Measurements from ENCODE around the gene GSDMA.

GSDMA gene

DNA sequence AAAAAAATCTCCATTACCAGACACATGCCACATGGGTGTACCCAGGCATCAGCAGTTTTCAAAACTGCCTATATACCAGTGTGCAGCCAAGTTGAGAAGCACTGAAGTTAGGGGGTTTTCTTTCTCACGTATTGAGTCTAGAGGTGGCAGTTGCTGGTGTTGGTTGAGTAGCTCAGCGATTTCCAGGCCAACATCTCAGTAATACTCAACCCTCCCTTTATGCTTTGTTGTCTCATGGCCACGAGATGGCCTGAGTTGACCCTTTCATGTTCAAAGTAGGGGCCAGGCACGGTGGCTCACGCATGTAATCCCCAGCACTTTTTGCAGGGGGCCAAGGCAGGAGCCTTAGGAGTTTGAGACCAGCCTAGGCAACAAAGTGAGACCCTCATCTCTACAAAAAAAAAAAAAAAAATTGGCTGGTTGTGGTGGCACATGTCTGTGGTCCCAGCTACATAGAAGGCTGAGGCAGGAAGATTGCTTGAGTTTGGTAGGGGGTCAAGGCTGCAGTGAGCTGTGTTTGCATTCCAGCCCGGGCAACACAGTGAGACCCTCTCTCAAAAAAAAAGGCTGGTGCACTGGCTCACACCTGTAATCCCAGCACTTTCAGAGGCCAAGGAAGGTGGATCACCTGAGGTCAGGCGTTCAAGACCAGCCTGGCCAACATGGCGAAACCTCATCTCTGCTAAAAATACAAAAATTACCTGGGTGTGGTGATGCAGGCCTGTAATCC lies 24.5 kb upstream of the GSDMA start:
- H3K18ac ChIP-seq (ENCODE audit: low read length) = no peak overlapping the region
- no peak overlapping the region for H2AK5ac ChIP-seq (ENCODE audit: low read depth, low read length)
- peaks cover 5 to 7% of the 10 kb centered on the region in 2 donors for H3K4me1 ChIP-seq (ENCODE audit: control insufficient read depth in 2 of 2, insufficient read depth in 1 of 2, low read depth in 1 of 2, low read length in 2 of 2)
- no peaks in the 10 kb centered on the region for H3K36me3 ChIP-seq (replicated peaks in 1 of 2; ENCODE audit: control insufficient read depth in 2 of 2, insufficient read depth in 2 of 2, low read length in 2 of 2)
- H3K27ac ChIP-seq (replicated peaks; ENCODE audit: low read length) = no peak overlapping the region
- H3K9me3 ChIP-seq (replicated peaks in 1 of 2; ENCODE audit: control insufficient read depth in 2 of 2, insufficient read depth in 1 of 2, low read depth in 1 of 2, low read length in 2 of 2) = no peaks in the 10 kb centered on the region
- no CpG with 5 or more reads among the region's 8 CpGs for WGBS, 2 donors (ENCODE audit: extremely low coverage in 2 of 2, insufficient read length in 2 of 2, insufficient replicate concordance in 1 of 2)
- H2BK5ac ChIP-seq (ENCODE audit: low read length) = no peak overlapping the region
- no peak overlapping the region for H2BK120ac ChIP-seq (ENCODE audit: low read depth, low read length)
- no peak overlapping the region for H3K9ac ChIP-seq (ENCODE audit: low read depth, low read length, poor library complexity)
- peaks cover 0 to 19% (median 0%) of the 10 kb centered on the region in 3 experiments for H3K27me3 ChIP-seq (ENCODE audit: control insufficient read depth in 3 of 3, insufficient read depth in 3 of 3, low read depth in 1 of 3, low read length in 3 of 3)
- H2BK15ac ChIP-seq (ENCODE audit: low read length) = no peak overlapping the region
- H3K14ac ChIP-seq (ENCODE audit: low read length) = no peak overlapping the region
- DNase-seq (ENCODE audit: low spot score) = no peak
- H4K8ac ChIP-seq (ENCODE audit: low read depth, low read length) = no peak overlapping the region
- no peak overlapping the region for H3K4me3 ChIP-seq (ENCODE audit: low read length in 2 of 2)
- no peak overlapping the region for H2AFZ ChIP-seq (ENCODE audit: low read length)
- no peak overlapping the region for H3K23ac ChIP-seq (ENCODE audit: low read depth, low read length, poor library complexity)
- H2BK12ac ChIP-seq (ENCODE audit: low read length) = no peak overlapping the region
- no peaks in the 10 kb centered on the region for H3K79me1 ChIP-seq (ENCODE audit: low read depth, low read length)
- no peak overlapping the region for H3K4me2 ChIP-seq (ENCODE audit: insufficient read depth, low read length, poor library complexity, severe bottlenecking)
- no peak overlapping the region for H4K91ac ChIP-seq (ENCODE audit: low read depth, low read length, poor library complexity)
- no peak overlapping the region for H3K4ac ChIP-seq (ENCODE audit: low read length)

DNA sequence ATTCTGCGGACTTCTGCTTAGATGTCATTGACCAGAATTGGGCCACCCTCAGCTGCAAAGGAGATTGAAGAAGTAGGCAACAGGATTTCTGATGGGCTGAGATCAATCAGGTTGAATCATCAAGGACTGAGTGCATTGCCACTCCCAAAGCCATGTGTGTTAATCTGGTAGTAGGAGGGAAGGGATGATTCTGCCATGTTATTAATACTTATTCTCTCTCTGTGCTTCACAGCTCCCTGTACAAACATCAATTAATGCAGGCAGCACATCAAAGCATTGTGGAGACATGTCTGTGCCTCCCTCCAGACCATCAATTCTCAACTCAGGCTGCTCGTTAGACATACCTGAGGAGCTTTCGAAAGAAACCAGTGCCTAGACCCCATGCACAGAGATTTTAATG lies 23.7 kb upstream of the GSDMA start:
- H3K14ac ChIP-seq (ENCODE audit: low read length) = no peak overlapping the region
- H3K18ac ChIP-seq (ENCODE audit: low read length) = no peak overlapping the region
- H3K23ac ChIP-seq (ENCODE audit: low read depth, low read length, poor library complexity) = no peak overlapping the region
- no peak overlapping the region for H2BK5ac ChIP-seq (ENCODE audit: low read length)
- H2AFZ ChIP-seq (ENCODE audit: low read length) = peak overlapping the region; percentile 77
- WGBS, 2 donors (ENCODE audit: extremely low coverage in 2 of 2, insufficient read length in 2 of 2, insufficient replicate concordance in 1 of 2) = no CpG with 5 or more reads among the region's 3 CpGs
- H2BK12ac ChIP-seq (ENCODE audit: low read length) = no peak overlapping the region
- no peaks in the 10 kb centered on the region for H3K9me3 ChIP-seq (replicated peaks in 1 of 2; ENCODE audit: control insufficient read depth in 2 of 2, insufficient read depth in 1 of 2, low read depth in 1 of 2, low read length in 2 of 2)
- H3K4me2 ChIP-seq (ENCODE audit: insufficient read depth, low read length, poor library complexity, severe bottlenecking) = no peak overlapping the region
- no peak overlapping the region for H3K4me3 ChIP-seq (ENCODE audit: low read length in 2 of 2)
- H3K9ac ChIP-seq (ENCODE audit: low read depth, low read length, poor library complexity) = no peak overlapping the region
- no peak overlapping the region for H2BK15ac ChIP-seq (ENCODE audit: low read length)
- H2AK5ac ChIP-seq (ENCODE audit: low read depth, low read length) = no peak overlapping the region
- DNase-seq (ENCODE audit: low spot score) = no peak
- no peak overlapping the region for H4K91ac ChIP-seq (ENCODE audit: low read depth, low read length, poor library complexity)
- no peak overlapping the region for H4K8ac ChIP-seq (ENCODE audit: low read depth, low read length)
- no peak overlapping the region for H2BK120ac ChIP-seq (ENCODE audit: low read depth, low read length)
- H3K27ac ChIP-seq (replicated peaks; ENCODE audit: low read length) = no peak overlapping the region
- no peak overlapping the region for H3K4ac ChIP-seq (ENCODE audit: low read length)
- H3K27me3 ChIP-seq (ENCODE audit: control insufficient read depth in 3 of 3, insufficient read depth in 3 of 3, low read depth in 1 of 3, low read length in 3 of 3) = peaks cover 0 to 27% (median 0%) of the 10 kb centered on the region in 3 experiments
- H3K79me1 ChIP-seq (ENCODE audit: low read depth, low read length) = no peaks in the 10 kb centered on the region
- peaks cover 3 to 5% of the 10 kb centered on the region in 2 donors for H3K4me1 ChIP-seq (ENCODE audit: control insufficient read depth in 2 of 2, insufficient read depth in 1 of 2, low read depth in 1 of 2, low read length in 2 of 2)
- H3K36me3 ChIP-seq (replicated peaks in 1 of 2; ENCODE audit: control insufficient read depth in 2 of 2, insufficient read depth in 2 of 2, low read length in 2 of 2) = no peaks in the 10 kb centered on the region

DNA sequence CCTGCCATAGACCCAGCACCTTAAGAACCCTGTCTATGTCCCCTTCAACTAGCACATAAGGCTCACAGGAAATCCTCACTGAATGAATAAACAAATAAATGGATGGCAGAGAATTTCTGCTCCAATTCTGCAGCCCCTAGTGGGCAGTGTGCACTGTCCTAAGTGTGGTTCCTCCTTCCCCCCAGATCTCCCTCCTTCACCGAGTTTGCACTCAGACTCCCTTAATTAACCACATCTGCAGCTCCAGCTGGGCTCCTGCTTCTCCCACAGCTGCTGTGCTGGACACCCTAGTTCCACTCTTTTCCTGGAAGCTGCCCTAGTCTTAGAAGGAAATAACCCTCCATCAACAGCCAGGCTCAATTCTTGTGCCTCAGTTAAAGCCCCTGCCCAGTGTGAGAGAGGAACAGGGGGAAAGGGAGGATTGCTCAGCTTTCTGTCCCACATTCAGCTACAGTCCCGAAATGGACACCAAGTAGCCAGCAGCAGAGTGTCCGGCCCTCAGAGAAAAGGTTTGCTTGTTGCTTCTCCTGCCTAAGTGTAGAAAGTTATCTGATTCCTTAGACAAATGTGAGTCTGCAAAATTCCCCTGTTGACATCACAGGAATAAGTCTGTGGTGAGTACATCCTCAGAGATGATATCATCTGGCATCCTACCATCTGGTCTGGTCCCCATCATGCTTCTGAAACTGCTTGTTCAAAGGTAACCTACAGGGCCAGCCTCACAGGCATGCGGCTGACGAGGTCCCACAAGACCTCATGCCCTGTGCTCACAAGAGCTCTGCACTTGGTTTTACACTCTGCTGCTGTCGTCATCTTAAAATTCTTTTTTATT lies 23.0 kb upstream of the GSDMA start:
- H2BK5ac ChIP-seq (ENCODE audit: low read length) = no peak overlapping the region
- H3K9ac ChIP-seq (ENCODE audit: low read depth, low read length, poor library complexity) = no peak overlapping the region
- H2BK15ac ChIP-seq (ENCODE audit: low read length) = no peak overlapping the region
- no peak overlapping the region for H2BK12ac ChIP-seq (ENCODE audit: low read length)
- no peak overlapping the region for H3K4me3 ChIP-seq (ENCODE audit: low read length in 2 of 2)
- H2AK5ac ChIP-seq (ENCODE audit: low read depth, low read length) = no peak overlapping the region
- no peak overlapping the region for H4K8ac ChIP-seq (ENCODE audit: low read depth, low read length)
- no CpG with 5 or more reads among the region's 6 CpGs for WGBS, 2 donors (ENCODE audit: extremely low coverage in 2 of 2, insufficient read length in 2 of 2, insufficient replicate concordance in 1 of 2)
- no peak overlapping the region for H3K4me2 ChIP-seq (ENCODE audit: insufficient read depth, low read length, poor library complexity, severe bottlenecking)
- H3K23ac ChIP-seq (ENCODE audit: low read depth, low read length, poor library complexity) = no peak overlapping the region
- no peaks in the 10 kb centered on the region for H3K36me3 ChIP-seq (replicated peaks in 1 of 2; ENCODE audit: control insufficient read depth in 2 of 2, insufficient read depth in 2 of 2, low read length in 2 of 2)
- H2AFZ ChIP-seq (ENCODE audit: low read length) = peak overlapping the region; percentile 77
- DNase-seq (ENCODE audit: low spot score) = no peak
- no peak overlapping the region for H4K91ac ChIP-seq (ENCODE audit: low read depth, low read length, poor library complexity)
- H3K27ac ChIP-seq (replicated peaks; ENCODE audit: low read length) = no peak overlapping the region
- H3K79me1 ChIP-seq (ENCODE audit: low read depth, low read length) = no peaks in the 10 kb centered on the region
- no peak overlapping the region for H3K4ac ChIP-seq (ENCODE audit: low read length)
- peaks cover 0 to 29% (median 0%) of the 10 kb centered on the region in 3 experiments for H3K27me3 ChIP-seq (ENCODE audit: control insufficient read depth in 3 of 3, insufficient read depth in 3 of 3, low read depth in 1 of 3, low read length in 3 of 3)
- H2BK120ac ChIP-seq (ENCODE audit: low read depth, low read length) = no peak overlapping the region
- H3K9me3 ChIP-seq (replicated peaks in 1 of 2; ENCODE audit: control insufficient read depth in 2 of 2, insufficient read depth in 1 of 2, low read depth in 1 of 2, low read length in 2 of 2) = no peaks in the 10 kb centered on the region
- no peak overlapping the region for H3K14ac ChIP-seq (ENCODE audit: low read length)
- peaks cover 1 to 5% of the 10 kb centered on the region in 2 donors for H3K4me1 ChIP-seq (ENCODE audit: control insufficient read depth in 2 of 2, insufficient read depth in 1 of 2, low read depth in 1 of 2, low read length in 2 of 2)
- no peak overlapping the region for H3K18ac ChIP-seq (ENCODE audit: low read length)
